Measurements from ENCODE around the gene SNX22. TPM values are rescaled to one million over a fixed set of nuclear protein-coding genes. Genes with fewer than 3 reads are reported as not detected.

The SNX22 gene
- total RNA-seq, 4 donors from 2014 or later: 0.13 to 0.19 TPM; not detected in 2

DNA sequence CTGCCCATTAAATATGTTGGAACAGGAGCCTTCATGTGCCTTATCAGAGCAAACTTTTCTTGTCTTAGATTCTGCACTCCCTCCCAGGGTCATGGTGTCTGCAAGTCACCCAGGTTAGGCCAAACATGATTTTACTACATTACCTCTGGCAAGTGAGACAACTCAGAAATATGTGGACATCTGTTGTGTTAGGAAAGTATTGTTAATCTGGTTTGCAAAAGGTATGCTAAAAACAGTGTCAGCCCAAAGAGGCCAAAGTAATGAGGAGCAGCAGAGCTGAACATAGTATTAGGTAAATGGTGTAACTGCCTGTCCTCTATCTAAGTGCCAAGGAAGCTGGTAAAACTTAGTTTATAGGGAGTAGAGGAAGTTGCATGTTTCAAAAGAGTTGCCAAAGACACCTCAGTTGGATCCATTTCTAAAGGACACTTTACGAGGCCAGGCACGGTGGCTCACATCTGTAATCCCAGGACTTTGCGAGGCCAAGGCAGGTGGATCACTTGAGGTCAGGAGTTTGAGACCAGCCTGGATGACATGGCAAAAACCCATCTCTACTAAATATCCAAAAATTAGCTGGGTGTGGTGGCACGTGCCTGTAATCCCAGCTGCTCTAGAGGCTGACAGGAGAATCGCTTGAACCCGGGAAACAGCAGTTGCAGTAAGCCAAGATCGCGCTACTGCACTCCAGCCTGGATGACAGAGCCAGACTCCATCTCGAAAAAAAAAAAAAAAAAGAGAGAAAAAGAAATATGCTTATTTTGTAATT, 33.8 kb downstream of the SNX22 start:
- Histone ChIP-seq H3K27me3 (no peaks in the 10 kb centered on the region), H3K9me3 (no peaks in the 10 kb centered on the region), H3K4me1 (no peaks in the 10 kb centered on the region), H3K36me3 (peaks cover 0 to 66% of the 10 kb centered on the region in 2 donors), H3K4me3 (no peak overlapping the region), H3K27ac (no peak overlapping the region)
- ATAC-seq: no peak
- TF ChIP-seq POLR2A (IDR thresholded peaks at IDR 0.05) (no peak), POLR2AphosphoS5 (IDR thresholded peaks at IDR 0.05) (no peak), CTCF (IDR thresholded peaks at IDR 0.05) (no peak)
- WGBS, 2 donors (ENCODE audit: low coverage in 1 of 2): 83 to 91% methylated on average over 4 to 9 of the region's 9 CpGs

DNA sequence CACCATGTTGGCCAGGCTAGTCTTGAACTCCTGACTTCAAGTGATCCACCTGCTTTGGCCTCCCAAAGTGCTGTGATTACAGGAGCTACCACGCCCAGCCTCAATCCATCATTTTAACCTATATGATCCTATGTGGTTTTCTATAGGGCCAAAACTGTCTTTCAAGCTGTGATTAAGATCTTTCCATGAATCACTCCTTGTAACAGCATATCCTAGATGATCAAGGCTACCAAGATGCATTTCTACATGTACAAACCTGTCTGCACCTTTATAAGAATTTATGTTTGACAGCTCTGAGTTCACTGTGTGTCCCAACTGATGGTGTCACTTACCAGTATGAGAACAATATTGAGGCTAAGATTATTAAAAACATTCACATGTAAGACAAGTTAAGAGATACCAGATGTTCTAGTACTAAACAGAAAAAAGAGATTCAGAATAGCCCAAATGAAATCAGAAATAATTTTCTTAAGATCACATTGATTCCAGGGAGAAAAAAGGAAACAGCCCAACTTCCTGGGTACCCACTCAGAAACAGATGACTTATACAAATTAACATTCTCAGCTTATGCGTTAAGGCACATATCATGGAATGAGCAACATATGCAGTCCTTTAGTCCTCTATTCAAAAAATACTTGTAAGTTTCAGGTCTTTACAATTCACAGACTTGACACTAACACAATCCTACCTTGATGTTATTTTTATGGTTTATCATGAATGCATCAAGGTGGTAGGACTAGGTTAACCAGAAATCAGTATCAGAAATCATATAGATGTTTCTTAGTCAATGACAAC, 36.1 kb downstream of the SNX22 start:
- no peaks in the 10 kb centered on the region for H3K9me3 ChIP-seq
- TF ChIP-seq EP300 (IDR thresholded peaks at IDR 0.05) (no peak), CTCF (IDR thresholded peaks at IDR 0.05) (no peak), POLR2AphosphoS5 (IDR thresholded peaks at IDR 0.05) (no peak), POLR2A (IDR thresholded peaks at IDR 0.05) (no peak)
- H3K4me1 ChIP-seq: no peaks in the 10 kb centered on the region
- H3K27me3 ChIP-seq: no peaks in the 10 kb centered on the region
- no peak for ATAC-seq
- H3K27ac ChIP-seq: no peak overlapping the region
- peaks cover 0 to 53% of the 10 kb centered on the region in 2 donors for H3K36me3 ChIP-seq
- no peak overlapping the region for H3K4me3 ChIP-seq
- WGBS, 2 donors (ENCODE audit: low coverage in 1 of 2): 92 to 93% methylated on average over 1 to 2 of the region's 2 CpGs

- Histone ChIP-seq H3K36me3 (peaks cover 0 to 53% of the 10 kb centered on the region in 2 donors), H3K4me1 (no peaks in the 10 kb centered on the region), H3K27ac (no peak overlapping the region), H3K27me3 (no peaks in the 10 kb centered on the region), H3K9me3 (no peaks in the 10 kb centered on the region), H3K4me3 (no peak overlapping the region)
- 94 to 96% methylated on average over 5 of the region's 5 CpGs for WGBS, 2 donors (ENCODE audit: low coverage in 1 of 2)
- ATAC-seq: no peak
- TF ChIP-seq POLR2A (IDR thresholded peaks at IDR 0.05) (no peak), EP300 (IDR thresholded peaks at IDR 0.05) (no peak), CTCF (IDR thresholded peaks at IDR 0.05) (no peak), POLR2AphosphoS5 (IDR thresholded peaks at IDR 0.05) (no peak)
These were observed 40.7 kb downstream of the SNX22 start for GRCh38 chr15:64191971-64192830.

DNA sequence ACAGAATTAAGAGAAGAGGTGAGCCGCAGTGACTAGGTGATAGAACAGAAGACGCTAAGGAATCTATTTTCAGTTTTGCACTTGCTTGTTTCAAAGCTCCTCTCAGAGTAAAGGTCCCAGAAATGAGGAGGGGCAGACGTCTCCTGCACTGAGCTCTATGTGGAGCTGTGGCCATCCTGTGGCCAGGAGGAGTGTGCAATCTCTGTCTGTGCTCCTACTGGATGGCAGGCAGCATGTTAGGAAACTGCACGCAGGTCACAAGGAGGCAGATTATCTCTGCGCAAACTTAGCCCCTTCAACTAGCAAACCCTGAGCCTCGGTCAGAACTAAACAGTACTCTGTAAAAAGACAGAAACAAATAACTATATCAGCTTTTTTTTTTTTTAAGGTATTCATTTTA, 42.4 kb downstream of the SNX22 start:
- Histone ChIP-seq H3K4me3 (no peak overlapping the region), H3K36me3 (peaks cover 0 to 36% of the 10 kb centered on the region in 2 donors), H3K9me3 (no peaks in the 10 kb centered on the region), H3K27ac (no peak overlapping the region), H3K27me3 (no peaks in the 10 kb centered on the region), H3K4me1 (no peaks in the 10 kb centered on the region)
- no peak for TF ChIP-seq POLR2A (IDR thresholded peaks at IDR 0.05)
- no peak for TF ChIP-seq EP300 (IDR thresholded peaks at IDR 0.05)
- TF ChIP-seq CTCF (IDR thresholded peaks at IDR 0.05): no peak
- no peak for TF ChIP-seq POLR2AphosphoS5 (IDR thresholded peaks at IDR 0.05)
- no peak for ATAC-seq
- 70 to 84% methylated on average over 2 to 6 of the region's 6 CpGs for WGBS, 2 donors (ENCODE audit: low coverage in 1 of 2)

All from gastroesophageal sphincter (tissue), 4 donors.